Mesenchymal stem cell (in vitro differentiated cells and primary cell): ENCODE measurements around the gene AEBP2.

ENCODE experiments used
- DNase-seq: peaks from one replicate; pipeline ENCODE4 v3.0.0-alpha.2; 2013
- H2AFZ ChIP-seq: one replicate; pipeline ENCODE4 v1.6.1; 2013; ENCODE audit warnings: low read depth, mild to moderate bottlenecking, control low read depth, inconsistent platforms, low read length, moderate library complexity
- H2AK5ac ChIP-seq: 2 replicates; pipeline ENCODE4 v1.6.1; 2013; ENCODE audit warnings: low read length, moderate library complexity, mild to moderate bottlenecking, inconsistent platforms; ENCODE audit not compliant: severe bottlenecking
- H2BK120ac ChIP-seq: one replicate; pipeline ENCODE4 v1.6.1; 2013; ENCODE audit warnings: low read depth, mild to moderate bottlenecking, inconsistent platforms, low read length, moderate library complexity
- H2BK12ac ChIP-seq, 2 experiments: one replicate each; pipeline ENCODE4 v1.6.1; 2013; ENCODE audit warnings: inconsistent platforms in 2 of 2, low read length in 2 of 2, mild to moderate bottlenecking in 2 of 2, moderate library complexity in 2 of 2, control low read depth in 1 of 2
- H2BK15ac ChIP-seq: one replicate; pipeline ENCODE4 v1.6.1; 2013; ENCODE audit warnings: mild to moderate bottlenecking, low read depth, inconsistent platforms; ENCODE audit not compliant: poor library complexity, severe bottlenecking
- H2BK5ac ChIP-seq: 2 replicates; pipeline ENCODE4 v1.6.1; 2013; ENCODE audit warnings: low read depth, mild to moderate bottlenecking, low read length, control low read depth, inconsistent platforms; ENCODE audit not compliant: poor library complexity, severe bottlenecking
- H3K14ac ChIP-seq, 2 experiments: one replicate each; pipeline ENCODE4 v1.6.1; 2013; ENCODE audit warnings: inconsistent platforms in 2 of 2, low read length in 2 of 2, control low read depth in 1 of 2, mild to moderate bottlenecking in 1 of 2, moderate library complexity in 1 of 2
- H3K18ac ChIP-seq, 2 experiments: one replicate each; pipeline ENCODE4 v1.6.1; 2013; ENCODE audit warnings: inconsistent platforms in 2 of 2, low read length in 2 of 2, control low read depth in 1 of 2, low read depth in 1 of 2, mild to moderate bottlenecking in 1 of 2
- H3K23ac ChIP-seq, 2 experiments: one replicate each; pipeline ENCODE4 v1.6.1; 2013; ENCODE audit warnings: inconsistent platforms in 2 of 2, low read length in 2 of 2, mild to moderate bottlenecking in 2 of 2, moderate library complexity in 2 of 2, control low read depth in 1 of 2
- H3K27ac ChIP-seq: 2 replicates; pipeline ENCODE4 v1.5.1; 2013; ENCODE audit warnings: mild to moderate bottlenecking, moderate library complexity, low read length, control low read depth, inconsistent platforms; ENCODE audit not compliant: poor library complexity, severe bottlenecking
- H3K27me3 ChIP-seq, 2 experiments: 2 replicates each; pipeline versions ENCODE4 v1.6.1 to v1.7.0; 2013; ENCODE audit warnings: low read length in 2 of 2, mild to moderate bottlenecking in 2 of 2, moderate library complexity in 2 of 2, control low read depth in 1 of 2, inconsistent platforms in 1 of 2; ENCODE audit not compliant: control insufficient read depth in 1 of 2, insufficient read depth in 1 of 2
- H3K36me3 ChIP-seq, 2 experiments: 2 replicates each; pipeline versions ENCODE4 v1.6.1 to v1.7.0; 2013; ENCODE audit warnings: low read length in 2 of 2, control low read depth in 1 of 2, inconsistent platforms in 1 of 2, low read depth in 1 of 2, mild to moderate bottlenecking in 1 of 2; ENCODE audit not compliant: insufficient read depth in 2 of 2, control insufficient read depth in 1 of 2
- H3K4ac ChIP-seq, 2 experiments: one replicate each; pipeline ENCODE4 v1.6.1; 2013; ENCODE audit warnings: inconsistent platforms in 2 of 2, low read length in 2 of 2, mild to moderate bottlenecking in 2 of 2, moderate library complexity in 2 of 2, control low read depth in 1 of 2, low read depth in 1 of 2
- H3K4me1 ChIP-seq: 2 replicates; pipeline ENCODE4 v1.6.1; 2013; ENCODE audit warnings: low read depth, low read length, control low read depth; ENCODE audit not compliant: control insufficient read depth, insufficient read depth
- H3K4me2 ChIP-seq: 2 replicates; pipeline ENCODE4 v1.6.1; 2013; ENCODE audit warnings: low read length, mild to moderate bottlenecking, inconsistent platforms; ENCODE audit not compliant: poor library complexity, severe bottlenecking
- H3K4me3 ChIP-seq, 2 experiments: 2 replicates each; pipeline versions ENCODE4 v1.5.1 to v1.7.0; 2013; ENCODE audit warnings: low read length in 2 of 2, mild to moderate bottlenecking in 2 of 2, control low read depth in 1 of 2, low read depth in 1 of 2; ENCODE audit not compliant: insufficient read depth in 1 of 2
- H3K79me1 ChIP-seq: replicated peaks from 2 replicates; pipeline ENCODE4 v1.6.1; 2013; ENCODE audit warnings: mild to moderate bottlenecking, control low read depth, low read length, inconsistent platforms; ENCODE audit not compliant: poor library complexity, severe bottlenecking
- H3K9ac ChIP-seq: 2 replicates; pipeline ENCODE4 v1.7.0; 2013; ENCODE audit warnings: mild to moderate bottlenecking, low read length, moderate library complexity
- H3K9me3 ChIP-seq: 2 replicates; pipeline ENCODE4 v1.7.0; 2013; ENCODE audit warnings: mild to moderate bottlenecking, low read length; ENCODE audit not compliant: control insufficient read depth
- H4K8ac ChIP-seq: one replicate; pipeline ENCODE4 v1.6.1; 2013; ENCODE audit warnings: inconsistent platforms, mild to moderate bottlenecking, low read length, moderate library complexity
- H4K91ac ChIP-seq: one replicate; pipeline ENCODE4 v1.6.1; 2013; ENCODE audit warnings: mild to moderate bottlenecking, low read length, inconsistent platforms
- whole genome bisulfite sequencing: methylation state at CpG from one replicate; pipeline ENCODE4 v1.1.7; 2013; ENCODE audit warnings: mixed read lengths; 5-methylcytosine and 5-hydroxymethylcytosine counted together

AEBP2 gene

GRCh38 chr12:19482036-19482435 is 42.7 kb downstream of the AEBP2 start:
- H2AFZ ChIP-seq, result no peak overlapping the region
- 48% methylated on average over 3 of the region's 3 CpGs for WGBS

DNA sequence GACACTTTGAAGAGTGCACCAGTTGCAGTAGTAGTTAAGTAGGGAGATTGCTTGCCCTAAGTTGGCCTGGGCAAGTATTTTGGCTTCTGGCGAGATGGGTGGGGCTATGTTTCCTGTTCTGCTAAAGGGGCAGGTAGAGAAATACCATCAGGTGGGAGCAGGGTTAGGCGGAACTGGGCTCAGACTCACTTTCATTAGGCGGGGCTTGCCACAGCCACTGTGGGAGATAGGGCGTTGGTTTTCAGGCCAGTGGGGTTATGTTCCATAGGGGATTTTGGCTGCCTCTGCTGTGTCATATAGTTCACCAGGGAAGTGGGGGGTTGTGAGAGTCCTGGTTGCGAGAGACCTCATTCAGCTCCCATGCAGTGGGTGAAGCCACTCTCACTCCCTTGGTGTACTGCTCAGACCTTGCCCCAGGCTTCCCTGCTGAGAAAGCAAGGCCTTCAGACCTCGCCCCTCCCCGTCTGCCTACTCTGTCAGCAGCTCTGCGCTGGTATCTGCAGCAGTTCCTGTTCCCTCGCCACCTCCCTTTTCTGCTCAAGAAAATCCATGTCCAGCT is 43.3 kb downstream of the AEBP2 start:
- Histone ChIP-seq H3K4me2 (no peak overlapping the region), H3K4ac (no peak overlapping the region), H3K4me1 (peaks cover 8% of the 10 kb centered on the region), H2BK120ac (no peak overlapping the region), H2BK5ac (no peak overlapping the region), H3K9ac (no peak overlapping the region), H3K23ac (no peak overlapping the region), H2AK5ac (no peak overlapping the region), H3K9me3 (peaks cover 20% of the 10 kb centered on the region), H3K27ac (no peak overlapping the region), H2BK15ac (no peak overlapping the region), H3K4me3 (no peak overlapping the region), H4K8ac (no peak overlapping the region), H2BK12ac (no peak overlapping the region), H2AFZ (no peak overlapping the region), H4K91ac (no peak overlapping the region), H3K27me3 (no peaks in the 10 kb centered on the region), H3K14ac (no peak overlapping the region), H3K79me1 (peaks cover 15% of the 10 kb centered on the region), H3K36me3 (peaks cover 12 to 41% of the 10 kb centered on the region in 2 experiments), H3K18ac (no peak overlapping the region)
- WGBS, result 79% methylated on average over 9 of the region's 9 CpGs
- DNase-seq, result peak; percentile 30

More at GRCh38 chr12:19482036-19482435, 42.7 kb downstream of the AEBP2 start:
- no peak overlapping the region for H3K4me2 ChIP-seq
- H3K9me3 ChIP-seq, result peaks cover 20% of the 10 kb centered on the region
- no peak overlapping the region for H3K18ac ChIP-seq
- H3K27me3 ChIP-seq, result no peaks in the 10 kb centered on the region
- H3K4ac ChIP-seq, result no peak overlapping the region
- peaks cover 8% of the 10 kb centered on the region for H3K4me1 ChIP-seq
- H2AK5ac ChIP-seq, result no peak overlapping the region
- H3K14ac ChIP-seq, result no peak overlapping the region
- H2BK12ac ChIP-seq, result no peak overlapping the region
- no peak overlapping the region for H4K91ac ChIP-seq
- no peak overlapping the region for H3K9ac ChIP-seq
- H2BK5ac ChIP-seq, result no peak overlapping the region
- no peak overlapping the region for H3K27ac ChIP-seq
- no peak overlapping the region for H3K23ac ChIP-seq
- no peak overlapping the region for H2BK120ac ChIP-seq
- H4K8ac ChIP-seq, result peak overlapping the region; percentile 47
- H3K36me3 ChIP-seq, result peaks cover 12 to 41% of the 10 kb centered on the region in 2 experiments
- no peak overlapping the region for H2BK15ac ChIP-seq
- peak; percentile 17 for DNase-seq
- H3K79me1 ChIP-seq, result peaks cover 15% of the 10 kb centered on the region
- H3K4me3 ChIP-seq, result no peak overlapping the region

DNA sequence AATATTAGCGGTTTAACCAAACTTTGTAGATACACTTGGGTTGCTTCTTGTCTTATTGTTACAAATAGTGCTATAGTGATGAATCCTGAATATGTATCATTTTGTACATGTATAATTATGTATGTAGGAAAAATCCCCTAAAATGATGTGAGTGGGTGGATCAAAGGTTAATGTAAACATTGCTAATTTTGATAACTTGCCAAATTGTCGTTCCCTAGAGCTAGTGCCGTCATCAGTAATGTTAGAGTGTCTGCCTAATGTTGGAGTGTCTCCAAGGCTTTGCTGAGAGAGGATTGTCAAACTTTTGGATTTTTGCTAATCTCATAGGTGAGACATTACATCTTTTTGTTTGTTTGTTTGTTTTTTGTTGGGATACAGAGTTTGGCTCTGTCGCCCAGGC is 44.4 kb downstream of the AEBP2 start:
- H2BK15ac ChIP-seq, result no peak overlapping the region
- 92% methylated on average over 3 of the region's 4 CpGs for WGBS
- H3K4me2 ChIP-seq, result no peak overlapping the region
- no peak overlapping the region for H3K23ac ChIP-seq
- no peak overlapping the region for H2BK12ac ChIP-seq
- no peak for DNase-seq
- peaks cover 10% of the 10 kb centered on the region for H3K4me1 ChIP-seq
- peaks cover 20% of the 10 kb centered on the region for H3K9me3 ChIP-seq
- H3K4me3 ChIP-seq, result no peak overlapping the region
- no peak overlapping the region for H2AFZ ChIP-seq
- peaks cover 15% of the 10 kb centered on the region for H3K79me1 ChIP-seq
- no peak overlapping the region for H3K4ac ChIP-seq
- H3K9ac ChIP-seq, result no peak overlapping the region
- no peaks in the 10 kb centered on the region for H3K27me3 ChIP-seq
- H3K27ac ChIP-seq, result no peak overlapping the region
- H2AK5ac ChIP-seq, result no peak overlapping the region
- H2BK5ac ChIP-seq, result no peak overlapping the region
- no peak overlapping the region for H4K91ac ChIP-seq
- H4K8ac ChIP-seq, result no peak overlapping the region
- peaks cover 12 to 36% of the 10 kb centered on the region in 2 experiments for H3K36me3 ChIP-seq
- no peak overlapping the region for H3K14ac ChIP-seq
- no peak overlapping the region for H2BK120ac ChIP-seq
- no peak overlapping the region for H3K18ac ChIP-seq

DNA sequence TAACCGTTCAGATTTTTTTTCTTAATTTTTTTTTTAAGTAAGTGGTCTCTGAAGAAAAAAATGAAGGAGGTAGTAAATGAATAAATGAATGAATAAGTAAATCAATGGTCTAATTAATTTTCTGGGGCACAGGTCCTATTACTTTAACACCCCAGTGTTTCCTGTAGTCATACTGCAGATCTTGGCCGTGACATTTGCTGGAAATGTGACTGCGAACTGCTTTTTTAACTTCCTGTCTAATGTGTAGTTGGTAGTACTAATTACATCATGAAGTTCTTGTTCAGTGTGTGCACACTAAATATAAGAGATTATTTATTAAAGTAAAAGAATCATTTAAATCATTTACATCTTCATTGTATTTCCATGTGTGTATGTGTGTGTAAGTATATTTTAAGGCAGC is 45.4 kb downstream of the AEBP2 start:
- H2AFZ ChIP-seq, result no peak overlapping the region
- WGBS, result 100% methylated on average over 2 of the region's 3 CpGs
- DNase-seq, result no peak

More for the DNA sequence above, 45.4 kb downstream of the AEBP2 start:
- Histone ChIP-seq H3K4ac (no peak overlapping the region), H3K14ac (no peak overlapping the region), H2BK5ac (no peak overlapping the region), H2BK120ac (no peak overlapping the region), H3K18ac (no peak overlapping the region), H3K4me3 (no peak overlapping the region), H3K9ac (no peak overlapping the region), H3K4me1 (peaks cover 11% of the 10 kb centered on the region), H2BK15ac (no peak overlapping the region), H3K23ac (no peak overlapping the region), H3K4me2 (no peak overlapping the region), H2AK5ac (no peak overlapping the region), H2BK12ac (no peak overlapping the region), H4K8ac (no peak overlapping the region), H3K27ac (no peak overlapping the region), H3K27me3 (no peaks in the 10 kb centered on the region), H3K79me1 (peaks cover 16% of the 10 kb centered on the region), H3K36me3 (peaks cover 9 to 27% of the 10 kb centered on the region in 2 experiments), H4K91ac (no peak overlapping the region), H3K9me3 (peaks cover 10% of the 10 kb centered on the region)
